Smooth muscle cell (in vitro differentiated cells): ENCODE measurements around the gene THRA. TPM values are rescaled to one million over a fixed set of nuclear protein-coding genes. Genes with fewer than 3 reads are reported as not detected.

Experiments
- DNase-seq: peaks from one replicate; lab custom pipeline; 2025; ENCODE audit not compliant: unreplicated experiment; lab: John Stamatoyannopoulos, UW
- H2AFZ ChIP-seq: fragments of 200-600 bp; sonication (generic); 2 replicates; pipeline ENCODE4 v1.6.0; 2016; ENCODE audit warnings: antibody characterized with exemption, low read depth, mild to moderate bottlenecking
- H3F3A ChIP-seq: fragments of 200-600 bp; sonication (generic); 2 replicates; pipeline ENCODE4 v1.6.0; 2017; ENCODE audit warnings: antibody characterized with exemption, low read depth
- H3K27ac ChIP-seq: fragments of 200-600 bp; sonication (generic); 2 replicates; pipeline ENCODE4 v1.5.1; 2016; ENCODE audit warnings: low read depth, mild to moderate bottlenecking
- H3K27me3 ChIP-seq: fragments of 200-600 bp; sonication (generic); 2 replicates; pipeline ENCODE4 v1.6.1; 2016; ENCODE audit warnings: low read depth, mild to moderate bottlenecking
- H3K36me3 ChIP-seq: fragments of 200-600 bp; sonication (generic); 2 replicates; pipeline ENCODE4 v1.5.1; 2016; ENCODE audit warnings: low read depth
- H3K4me1 ChIP-seq: fragments of 200-600 bp; sonication (generic); 2 replicates; pipeline ENCODE4 v1.5.1; 2016; ENCODE audit warnings: low read depth
- H3K4me2 ChIP-seq: fragments of 200-600 bp; sonication (generic); 2 replicates; pipeline ENCODE4 v1.6.0; 2016; ENCODE audit warnings: mild to moderate bottlenecking
- H3K4me3 ChIP-seq: fragments of 200-600 bp; sonication (generic); 2 replicates; pipeline ENCODE4 v1.5.1; 2016; ENCODE audit warnings: mild to moderate bottlenecking
- H3K79me2 ChIP-seq: fragments of 200-600 bp; sonication (generic); 2 replicates; pipeline ENCODE4 v1.6.0; 2016; ENCODE audit warnings: low read depth, mild to moderate bottlenecking
- H3K9ac ChIP-seq: fragments of 200-600 bp; sonication (generic); 2 replicates; pipeline ENCODE4 v1.6.0; 2016; ENCODE audit warnings: low read depth
- H3K9me3 ChIP-seq: fragments of 200-600 bp; sonication (generic); replicated peaks from 2 replicates; pipeline ENCODE4 v1.5.1; 2016; ENCODE audit warnings: low read depth
- H4K20me1 ChIP-seq: fragments of 200-600 bp; sonication (generic); 2 replicates; pipeline ENCODE4 v1.6.0; 2016; ENCODE audit warnings: low read depth
- CTCF ChIP-seq: fragments of 200-600 bp; sonication (generic); IDR thresholded peaks from 2 replicates; pipeline ENCODE4 v1.5.1; 2017; ENCODE audit warnings: borderline replicate concordance, mild to moderate bottlenecking, antibody characterized with exemption; ENCODE audit not compliant: insufficient read depth, poor library complexity, severe bottlenecking
- WGBS: methylation state at CpG from one replicate; pipeline ENCODE4 v1.1.7; 2016; ENCODE audit warnings: low lambda C conversion rate; 5-methylcytosine and 5-hydroxymethylcytosine counted together
- polyA plus RNA-seq: library from polyadenylated mRNA; unstranded; fragments of >200 nt; fragmentation: Nextera tagmentation; extraction: Ambion mirVana; gene quantifications from 2 replicates; pipeline ENCODE4 v1.2.1, GENCODE V29; 2016
- total RNA-seq: library from RNA; depleted of rRNA; stranded (reverse); fragments of >200 nt; gene quantifications from 2 replicates; pipeline ENCODE4 v1.2.3, GENCODE V29; 2014

THRA gene
- total and polyA plus RNA-seq, 2 experiments from 2014 or later = 15.6 to 21.2 TPM

DNA sequence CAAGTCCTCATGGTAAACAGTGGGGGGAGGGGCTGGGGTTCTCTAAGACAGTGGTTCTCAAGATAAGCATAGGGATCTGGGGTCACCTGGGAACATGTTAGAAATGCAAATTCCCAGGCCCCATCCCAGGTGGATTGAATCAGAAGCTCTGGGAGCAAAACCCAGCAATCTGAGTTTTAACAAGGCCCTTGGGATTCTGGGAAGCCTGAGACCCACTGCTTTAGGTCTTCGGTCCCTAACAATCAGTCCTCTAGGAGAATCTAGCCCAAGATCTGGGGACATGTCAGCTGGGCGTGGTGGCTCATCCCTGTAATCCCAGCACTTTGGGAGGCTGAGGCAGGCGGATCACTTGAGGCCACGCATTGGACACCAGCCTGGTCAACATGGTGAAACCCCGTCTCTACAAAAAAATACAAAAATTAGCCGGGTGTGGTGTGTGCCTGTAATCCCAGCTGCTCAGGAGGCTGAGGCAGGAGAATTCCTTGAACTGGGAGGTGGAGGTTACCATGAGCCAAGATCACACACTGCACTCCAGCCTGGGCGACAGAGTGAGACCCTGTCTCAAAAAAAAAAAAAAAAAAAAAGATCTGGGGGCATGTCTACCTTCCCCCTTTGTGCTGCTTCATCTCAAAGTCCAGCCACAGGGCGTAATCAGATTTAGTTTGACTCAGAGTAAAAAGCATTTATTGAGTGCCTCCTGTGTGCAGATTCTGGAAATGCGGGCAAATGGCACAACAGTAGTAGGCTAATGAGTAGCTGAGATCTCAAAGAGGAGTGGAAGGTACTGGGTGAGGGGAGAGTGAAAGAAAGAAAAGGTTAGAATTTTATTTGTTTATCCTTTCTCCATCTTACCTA is 46.4 kb downstream of the THRA start:
- H3K36me3 ChIP-seq = no peaks in the 10 kb centered on the region
- no peak for DNase-seq
- peaks cover 34% of the 10 kb centered on the region for H3F3A ChIP-seq
- H3K79me2 ChIP-seq = no peaks in the 10 kb centered on the region
- WGBS = 93% methylated on average over 9 of the region's 9 CpGs
- no peaks in the 10 kb centered on the region for H3K9me3 ChIP-seq
- peak overlapping the region; percentile 19 for H3K9ac ChIP-seq
- peaks cover 50% of the 10 kb centered on the region for H3K4me1 ChIP-seq
- peak overlapping the region; percentile 49 for H3K4me2 ChIP-seq
- peak; percentile 14 for TF ChIP-seq CTCF
- H3K27me3 ChIP-seq = no peaks in the 10 kb centered on the region
- H3K27ac ChIP-seq = peak overlapping the region; percentile 95
- H3K4me3 ChIP-seq = no peak overlapping the region
- no peak overlapping the region for H2AFZ ChIP-seq
- no peaks in the 10 kb centered on the region for H4K20me1 ChIP-seq

DNA sequence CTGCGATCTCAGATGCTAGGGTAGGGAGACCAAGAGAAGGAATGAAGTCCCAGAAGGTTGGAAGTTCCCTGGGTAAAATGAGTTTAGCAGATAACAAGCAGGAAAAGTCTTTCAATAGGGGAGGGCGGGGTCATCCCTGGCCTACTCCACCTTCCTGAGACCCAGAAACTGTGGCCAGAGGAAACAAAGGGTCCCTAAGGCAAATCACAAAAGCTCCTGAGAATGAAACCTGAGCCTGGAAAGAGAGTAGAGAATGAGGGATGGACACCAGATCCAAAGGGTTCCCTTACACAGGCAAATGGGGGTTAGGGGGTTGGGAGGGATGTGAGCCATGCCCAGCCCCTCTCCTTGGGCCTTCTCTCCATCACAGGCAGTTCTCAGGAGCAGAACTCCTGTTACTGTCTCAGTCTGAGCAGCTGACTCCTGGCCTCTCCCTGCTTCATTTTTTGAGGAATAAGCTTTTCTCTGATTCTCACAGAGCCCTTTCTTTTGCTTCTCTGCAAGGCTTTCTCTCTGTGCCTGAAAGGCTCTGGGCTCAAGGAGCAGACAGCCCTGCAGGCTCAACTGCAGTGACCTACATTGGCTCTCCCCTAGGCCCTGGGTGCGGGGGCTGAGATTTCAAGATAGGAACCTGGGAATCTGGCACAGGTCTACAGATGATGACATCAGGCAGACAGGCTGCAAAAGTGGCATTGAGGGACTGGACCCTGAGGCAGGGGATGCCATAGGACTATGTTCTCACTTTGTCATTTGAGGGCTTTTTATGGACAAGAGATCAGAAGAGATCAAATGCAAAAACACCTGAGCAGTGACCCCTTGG is 47.5 kb downstream of the THRA start:
- TF ChIP-seq CTCF = no peak
- Histone ChIP-seq H3K4me3 (no peak overlapping the region), H3K36me3 (no peaks in the 10 kb centered on the region), H4K20me1 (no peaks in the 10 kb centered on the region), H3K27ac (peak overlapping the region; percentile 95), H3K27me3 (no peaks in the 10 kb centered on the region), H3K9ac (peak overlapping the region; percentile 6), H2AFZ (no peak overlapping the region), H3F3A (peaks cover 37% of the 10 kb centered on the region), H3K9me3 (no peaks in the 10 kb centered on the region), H3K4me1 (peaks cover 57% of the 10 kb centered on the region), H3K4me2 (peak overlapping the region; percentile 72), H3K79me2 (no peaks in the 10 kb centered on the region)
- DNase-seq = no peak
- WGBS = 79% methylated on average over 3 of the region's 3 CpGs

- Histone ChIP-seq H3K79me2 (no peaks in the 10 kb centered on the region), H3K36me3 (no peaks in the 10 kb centered on the region), H3K27ac (peak overlapping the region; percentile 95), H2AFZ (no peak overlapping the region), H4K20me1 (no peaks in the 10 kb centered on the region), H3K4me1 (peaks cover 54% of the 10 kb centered on the region), H3K27me3 (no peaks in the 10 kb centered on the region), H3K9me3 (no peaks in the 10 kb centered on the region), H3K4me3 (no peak overlapping the region), H3K4me2 (peak overlapping the region; percentile 72), H3K9ac (peak overlapping the region; percentile 10), H3F3A (peaks cover 37% of the 10 kb centered on the region)
- TF ChIP-seq CTCF = peak; percentile 47
- WGBS = 2% methylated on average over 10 of the region's 12 CpGs
- DNase-seq = peak; percentile 55
These were observed 48.7 kb downstream of the THRA start for GRCh38 chr17:40111221-40112128.
